Measurements from ENCODE around the gene PLK5.
"Not testable (repeated sequence)": the region's sequence is repeated elsewhere in the genome, so short reads cannot be mapped to it uniquely, and the experiment has no call there.

PLK5 gene

GRCh38 chr19:1509602-1510441, 14.1 kb upstream of the PLK5 start:
- no peak for DNase-seq

GRCh38 chr19:1510442-1510806, 13.5 kb upstream of the PLK5 start:
- DNase-seq: no peak

- no peak for DNase-seq
These were observed 13.1 kb upstream of the PLK5 start for GRCh38 chr19:1510807-1511206.

GRCh38 chr19:1511318-1512317, 12.3 kb upstream of the PLK5 start:
- no peak for DNase-seq

GRCh38 chr19:1512671-1513498, 11.0 kb upstream of the PLK5 start, which contains the start of gene ADAMTSL5:
ADAMTSL5 (minus strand) TSS chr19:1513019; CDS start chr19:1510943, 2,076 bp downstream.
- no peak for DNase-seq

GRCh38 chr19:1513499-1514294, 10.2 kb upstream of the PLK5 start:
- no peak for DNase-seq

- no peak for DNase-seq
These were observed 9.6 kb upstream of the PLK5 start for GRCh38 chr19:1514295-1514661.

GRCh38 chr19:1514986-1515721, 8.7 kb upstream of the PLK5 start:
- DNase-seq: no peak

GRCh38 chr19:1516395-1516753, 7.5 kb upstream of the PLK5 start:
- no peak for DNase-seq

GRCh38 chr19:1518471-1518870, 5.4 kb upstream of the PLK5 start:
- no peak for DNase-seq

GRCh38 chr19:1519802-1520201, 4.1 kb upstream of the PLK5 start:
- DNase-seq: not testable (repeated sequence)

GRCh38 chr19:1520203-1520780, 3.6 kb upstream of the PLK5 start:
- DNase-seq: no peak

- no peak for DNase-seq
These were observed 2.2 kb upstream of the PLK5 start for GRCh38 chr19:1521636-1522035.

GRCh38 chr19:1522061-1522460, 1.8 kb upstream of the PLK5 start:
- no peak for DNase-seq

GRCh38 chr19:1522838-1523237, 1.0 kb upstream of the PLK5 start:
- DNase-seq: no peak

GRCh38 chr19:1524287-1524971, 552 bp downstream of the PLK5 start:
- no peak for DNase-seq

GRCh38 chr19:1524972-1525325, 1.1 kb downstream of the PLK5 start:
- no peak for DNase-seq

- DNase-seq: no peak
These were observed 1.5 kb downstream of the PLK5 start for GRCh38 chr19:1525343-1525742.

- DNase-seq: no peak
These were observed 2.3 kb downstream of the PLK5 start for GRCh38 chr19:1526066-1526778.
